HuH-7 (cell line): Measurements from ENCODE around the gene UBE2C.
"Not testable (repeated sequence)": the region's sequence is repeated elsewhere in the genome, so short reads cannot be mapped to it uniquely, and the experiment has no call there.

Source experiments
- DNase-seq: peaks from one replicate; pipeline ENCODE4 v3.0.0; 2011; ENCODE audit warnings: low spot score

The UBE2C gene

DNA sequence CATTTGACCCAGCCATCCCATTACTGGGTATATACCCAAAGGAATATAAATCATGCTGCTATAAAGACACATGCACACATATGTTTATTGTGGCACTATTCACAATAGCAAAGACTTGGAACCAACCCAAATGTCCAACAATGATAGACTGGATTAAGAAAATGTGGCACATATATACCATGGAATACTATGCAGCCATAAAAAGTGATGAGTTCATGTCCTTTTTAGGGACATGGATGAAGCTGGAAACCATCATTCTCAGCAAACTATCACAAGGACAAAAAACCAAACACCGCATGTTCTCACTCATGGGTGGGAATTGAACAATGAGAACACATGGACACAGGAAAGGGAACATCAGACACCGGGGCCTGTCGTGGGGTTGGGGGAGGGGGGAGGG is 14.5 kb upstream of the UBE2C start:
- not testable (repeated sequence) for DNase-seq

DNA sequence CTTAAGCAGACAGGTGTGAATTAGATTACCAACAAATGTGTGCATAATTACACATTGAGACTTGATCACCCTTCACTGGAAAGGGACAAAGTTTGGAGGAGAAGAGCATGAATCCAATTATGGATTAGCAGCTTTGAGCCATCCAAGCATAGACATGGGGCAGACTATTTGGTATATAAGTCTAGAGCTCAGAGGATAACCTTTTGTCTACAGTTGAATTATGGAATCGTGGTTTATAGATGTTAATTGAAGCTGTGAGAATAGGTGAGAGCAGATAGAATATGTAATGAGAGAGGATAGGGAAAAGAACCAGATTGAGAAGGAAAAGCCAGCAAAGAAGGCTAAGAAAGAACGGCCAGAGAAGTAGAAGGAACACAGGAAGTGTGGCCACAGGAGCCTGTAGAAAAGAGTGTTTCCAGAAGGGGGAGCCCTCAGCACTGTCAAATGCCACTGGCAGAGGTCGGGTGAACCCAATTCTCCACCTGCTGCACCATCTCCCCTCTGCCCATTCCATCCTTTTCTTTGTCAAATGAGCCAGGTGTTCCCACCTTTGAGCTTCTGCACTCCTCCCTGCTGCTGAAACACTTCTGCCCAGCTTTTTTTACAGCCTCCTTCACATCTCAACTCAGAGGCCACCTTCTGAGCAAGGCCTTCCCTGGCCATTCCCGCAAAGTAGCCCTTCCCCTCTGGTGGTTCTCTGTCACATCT is 13.4 kb upstream of the UBE2C start:
- peak; percentile 73 for DNase-seq

DNA sequence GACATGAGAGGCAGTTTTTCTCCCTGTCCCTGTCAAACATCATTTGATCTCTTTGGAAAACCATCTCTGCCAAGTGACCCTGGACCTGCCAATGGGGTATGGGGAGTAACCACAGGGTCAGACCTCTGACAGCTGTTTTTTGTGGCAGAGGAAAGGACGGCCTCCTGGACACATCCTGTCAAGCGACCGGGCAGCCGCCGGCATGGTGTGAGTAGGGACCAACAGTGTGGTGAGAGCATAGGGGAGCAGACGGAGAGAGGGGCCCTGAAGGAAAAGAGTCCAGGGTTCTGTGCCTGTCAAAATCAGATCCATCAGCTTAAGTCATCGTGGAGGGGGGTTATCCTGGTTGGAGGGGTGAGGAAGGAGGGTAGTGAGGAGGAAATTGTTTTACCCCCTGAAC is 10.6 kb upstream of the UBE2C start:
- DNase-seq = no peak

DNA sequence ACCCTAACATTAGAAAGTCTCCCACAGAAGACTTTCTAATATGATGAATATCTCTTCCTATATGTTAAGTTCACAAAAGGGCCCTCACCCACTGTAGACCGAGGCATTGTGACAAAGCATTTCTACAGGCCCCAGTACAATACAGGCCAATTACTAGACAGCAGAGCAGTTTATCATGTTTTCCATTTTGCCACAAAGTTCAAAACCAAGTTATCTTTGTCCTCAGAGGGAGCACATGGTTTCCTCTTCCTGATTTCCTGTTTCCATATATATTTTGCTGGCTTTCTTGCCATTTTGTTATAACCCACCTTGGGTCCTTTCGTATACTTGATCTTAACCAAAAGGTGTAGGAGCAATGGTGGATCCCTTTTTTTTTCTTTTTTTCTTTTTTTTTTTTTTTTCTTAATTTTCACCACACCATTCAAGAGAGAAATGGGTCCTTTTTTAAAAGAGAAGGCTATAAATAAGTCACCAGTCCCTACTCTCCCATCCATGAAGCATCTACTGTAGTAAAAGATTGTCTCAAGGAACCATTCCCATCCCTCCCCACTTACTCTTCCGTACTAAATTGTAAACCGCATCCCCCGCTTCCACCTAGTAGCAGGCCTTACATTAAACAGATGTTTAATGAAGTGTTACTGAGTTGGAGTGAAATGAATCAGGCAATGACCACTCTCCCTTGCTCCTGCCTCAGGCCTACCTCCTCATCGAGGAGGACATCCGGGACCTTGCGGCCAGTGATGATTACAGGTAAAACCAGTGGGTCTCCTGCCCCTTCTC is 2.1 kb upstream of the UBE2C start:
- DNase-seq = no peak

DNA sequence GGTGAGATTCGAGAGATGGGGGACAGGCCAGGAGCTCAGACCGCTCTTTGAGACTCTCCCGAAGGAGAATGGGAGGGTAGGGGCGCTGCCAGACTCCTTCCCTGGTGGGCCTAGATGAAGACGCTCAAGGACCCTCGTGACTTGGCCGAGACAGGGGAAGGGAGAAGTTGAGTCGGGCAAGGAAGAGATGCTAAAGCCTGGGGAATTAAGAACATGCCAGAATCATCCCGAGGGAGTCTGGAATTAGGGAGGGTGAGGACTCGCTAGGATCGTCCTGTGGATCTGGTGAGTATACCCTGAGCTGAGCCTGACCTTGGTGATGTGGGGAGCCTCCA is 529 bp downstream of the UBE2C start:
- no peak for DNase-seq

DNA sequence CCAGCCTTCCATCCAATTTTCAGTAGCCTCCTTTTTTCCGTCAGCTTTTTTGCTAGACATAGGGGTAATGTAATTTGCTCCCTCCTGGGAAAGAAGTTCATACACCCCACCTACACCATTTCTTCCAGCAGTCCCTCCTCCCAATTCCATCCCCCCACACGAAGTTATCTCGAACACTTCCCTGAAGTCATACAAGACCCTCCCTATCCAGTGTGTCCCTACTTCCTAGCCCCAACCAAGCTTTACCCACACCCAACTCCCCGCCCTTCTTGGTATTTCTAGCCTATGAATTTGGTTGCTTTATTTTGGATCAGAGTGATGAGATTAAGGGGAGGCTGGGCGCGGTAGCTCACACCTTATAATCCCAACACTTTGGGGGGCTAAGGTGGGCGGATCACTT is 1.0 kb downstream of the UBE2C start:
- no peak for DNase-seq

DNA sequence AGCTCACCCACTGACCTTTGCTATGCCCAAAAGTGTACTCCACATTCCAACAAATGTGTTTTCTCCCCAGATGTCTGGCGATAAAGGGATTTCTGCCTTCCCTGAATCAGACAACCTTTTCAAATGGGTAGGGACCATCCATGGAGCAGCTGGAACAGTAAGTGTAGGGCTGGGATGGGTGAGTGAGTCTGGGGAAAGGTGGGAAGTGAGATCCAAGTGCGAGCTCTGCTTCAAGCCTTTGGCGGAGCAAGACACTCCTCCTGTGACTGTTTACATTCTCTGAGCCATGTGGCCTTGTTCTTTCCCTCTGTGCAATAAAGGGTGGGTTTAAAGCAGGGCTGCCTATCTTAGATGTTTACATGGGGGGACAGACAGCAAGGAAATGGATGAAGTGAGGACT is 1.9 kb downstream of the UBE2C start:
- no peak for DNase-seq

DNA sequence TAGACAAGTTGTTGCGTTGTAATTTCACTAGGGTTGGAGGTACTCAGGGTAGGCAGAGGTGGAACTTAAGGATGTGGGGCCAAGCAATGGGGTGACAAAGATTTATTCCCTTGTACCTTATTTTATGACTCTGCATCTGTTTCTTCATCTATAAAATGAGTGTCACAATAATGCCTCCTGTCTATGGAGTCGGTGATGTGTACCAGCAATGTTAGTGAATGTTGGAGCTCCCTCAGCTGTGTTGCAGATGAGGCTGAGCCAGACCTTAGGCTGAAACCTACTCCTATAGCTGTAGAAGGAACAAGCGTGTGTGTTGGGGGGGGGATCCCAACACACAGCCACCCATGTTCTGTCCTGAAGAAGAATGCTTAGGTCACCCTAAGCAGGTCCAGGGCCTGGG is 4.5 kb downstream of the UBE2C start:
- no peak for DNase-seq

DNA sequence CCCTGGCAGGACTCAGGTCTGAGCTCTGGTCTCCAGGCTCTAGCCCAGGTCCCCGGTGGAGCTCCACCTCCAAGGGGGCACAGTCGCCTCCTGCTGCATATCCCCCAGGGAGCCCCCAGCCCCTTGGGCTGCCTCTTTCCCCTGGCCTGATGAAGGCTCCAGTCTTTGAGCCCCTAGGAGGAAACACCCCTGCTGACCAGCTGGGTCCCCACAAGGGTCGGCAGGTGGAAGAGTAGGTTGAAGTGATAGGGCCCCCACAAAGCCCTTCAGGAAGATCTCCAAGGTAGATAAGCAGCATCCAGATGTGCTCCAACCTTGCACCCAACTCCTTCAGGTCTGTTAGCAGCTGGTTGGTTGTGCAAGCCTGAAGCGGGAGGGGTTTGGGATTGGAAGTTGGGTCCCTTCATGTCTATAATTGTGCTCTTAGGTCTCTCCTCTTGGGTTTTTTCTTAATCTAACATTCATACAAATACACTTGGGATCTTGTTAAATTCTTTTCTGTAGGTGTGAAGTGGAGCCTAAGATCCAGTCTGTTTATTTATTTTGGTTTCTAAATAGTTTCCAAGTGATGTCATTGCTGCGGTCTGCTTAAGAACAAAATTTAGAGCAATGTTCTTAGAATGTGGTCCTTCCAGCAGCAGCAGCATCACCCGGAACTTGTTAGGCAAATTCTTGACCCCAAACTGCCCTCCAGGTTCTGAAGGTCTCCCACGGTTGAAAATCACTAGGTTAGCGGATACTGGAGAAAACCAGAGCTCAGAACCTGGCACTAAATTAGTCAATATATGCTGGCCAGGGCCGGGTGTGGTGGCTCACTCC is 5.1 kb downstream of the UBE2C start:
- no peak for DNase-seq

DNA sequence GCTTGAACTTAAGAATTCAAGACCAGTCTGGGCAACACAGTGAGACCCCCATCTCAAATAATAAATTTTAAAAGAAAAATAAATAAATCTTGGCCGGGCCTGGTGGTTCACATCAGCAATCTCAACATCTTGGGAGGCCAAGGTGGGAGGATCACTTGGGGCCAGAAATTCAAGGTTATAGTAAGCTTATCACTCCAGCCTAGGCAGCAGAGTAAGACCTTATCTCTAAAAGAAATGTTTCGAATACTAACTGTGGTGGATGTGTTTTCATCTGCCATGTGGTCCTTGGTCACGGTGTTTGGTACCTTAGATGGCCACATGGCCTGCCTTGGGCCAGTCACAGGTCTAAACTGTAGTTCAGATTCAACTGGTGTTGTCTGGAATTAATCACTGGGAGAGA is 5.8 kb downstream of the UBE2C start:
- no peak for DNase-seq

DNA sequence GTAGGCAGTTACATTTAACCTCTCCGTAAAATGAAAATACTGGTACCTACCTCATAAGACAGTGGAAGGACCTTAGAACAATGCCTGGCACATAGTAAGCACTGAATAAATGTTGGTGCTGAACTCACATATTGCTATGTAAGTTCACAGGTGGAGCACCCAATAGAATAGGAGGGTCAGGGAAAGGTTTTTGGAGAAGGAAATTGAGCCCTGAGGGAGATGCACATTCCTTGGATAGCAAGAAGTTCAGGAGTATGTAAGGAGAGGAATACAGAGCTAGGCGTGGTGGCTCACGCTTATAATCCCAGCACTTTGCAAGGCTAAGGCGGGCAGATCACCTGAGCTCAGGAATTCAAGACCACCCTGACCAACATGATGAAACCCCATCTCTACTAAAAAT is 7.0 kb downstream of the UBE2C start:
- no peak for DNase-seq

DNA sequence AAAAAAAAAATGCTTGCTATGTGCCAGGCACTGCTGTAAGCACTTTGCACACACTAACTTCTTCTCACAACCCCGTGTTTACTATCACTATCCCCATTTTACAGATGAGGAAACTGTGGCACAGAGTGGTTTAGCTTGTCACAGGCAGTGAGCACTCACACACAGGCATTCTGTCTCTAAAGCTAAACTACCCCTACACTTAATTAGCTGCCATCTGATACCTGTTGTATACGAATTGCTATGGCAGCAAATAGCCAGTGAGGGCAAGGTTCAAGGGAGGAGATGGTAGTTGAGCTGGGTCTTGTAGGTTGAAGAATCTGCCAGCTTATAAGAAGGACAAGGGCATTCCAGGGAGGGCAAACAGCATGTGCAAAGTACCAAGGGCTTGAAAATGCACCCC is 9.5 kb downstream of the UBE2C start:
- peak; percentile 56 for DNase-seq

DNA sequence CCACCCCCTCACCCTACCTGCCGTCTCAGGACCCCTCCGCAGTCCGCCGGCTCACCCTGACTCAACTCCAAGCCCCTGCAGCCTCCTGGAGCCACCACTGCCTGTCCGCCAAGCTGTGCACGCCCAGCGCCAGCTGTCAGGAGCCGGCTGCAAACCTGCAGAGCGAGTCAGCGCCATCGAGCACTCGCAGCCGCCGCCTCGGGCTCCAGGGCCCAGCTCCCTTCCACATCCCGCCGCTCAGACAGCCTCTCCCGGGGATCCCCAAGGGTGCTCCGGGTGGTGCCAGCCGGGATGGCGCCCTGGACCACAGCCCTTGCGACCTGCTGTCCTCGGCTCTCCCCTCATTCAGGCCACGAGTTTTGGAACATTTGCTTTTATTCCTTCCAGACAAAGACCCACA is 10.4 kb downstream of the UBE2C start:
- DNase-seq = no peak

DNA sequence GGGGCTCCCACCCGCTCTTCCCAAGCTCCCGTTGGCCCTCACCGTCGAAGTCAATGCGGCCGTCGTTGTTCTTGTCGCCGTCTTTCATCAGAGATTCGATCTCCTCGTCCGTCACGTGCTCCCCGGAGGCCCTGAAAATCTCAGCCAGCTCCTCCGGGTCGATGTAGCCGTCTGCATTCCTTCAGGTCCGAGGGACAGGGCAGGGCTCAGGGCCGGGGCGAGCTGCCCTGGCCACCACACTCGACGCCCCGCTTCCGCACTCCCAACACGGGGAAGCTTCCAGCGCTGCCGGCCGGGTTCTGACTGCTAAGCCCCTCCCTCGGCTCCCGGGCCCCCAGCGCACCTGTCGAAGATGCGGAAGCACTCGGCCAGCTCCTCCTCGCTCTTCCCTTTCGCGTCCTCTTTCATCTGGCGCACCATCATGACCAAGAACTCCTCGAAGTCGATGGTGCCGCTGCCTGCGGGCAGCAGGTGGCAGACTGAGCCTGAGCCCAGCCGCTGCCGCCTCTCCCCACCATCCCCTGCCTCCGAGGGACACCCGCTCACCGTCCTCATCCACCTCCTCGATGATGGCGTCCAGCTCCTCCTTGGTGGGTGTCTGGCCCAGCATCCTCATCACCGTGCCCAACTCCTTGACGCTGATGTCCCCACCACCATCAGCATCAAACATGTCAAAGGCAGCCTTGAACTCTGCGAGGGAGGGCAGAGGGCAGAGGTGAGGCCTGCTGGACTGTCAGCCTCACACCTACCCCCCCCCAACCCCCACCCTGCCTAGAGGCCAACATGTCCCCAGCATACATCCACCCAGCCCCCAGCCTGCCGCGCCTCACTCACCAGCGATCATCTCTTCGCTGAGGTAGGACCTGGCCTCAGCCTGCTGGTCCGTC is 11.7 kb downstream of the UBE2C start:
- no peak for DNase-seq

DNA sequence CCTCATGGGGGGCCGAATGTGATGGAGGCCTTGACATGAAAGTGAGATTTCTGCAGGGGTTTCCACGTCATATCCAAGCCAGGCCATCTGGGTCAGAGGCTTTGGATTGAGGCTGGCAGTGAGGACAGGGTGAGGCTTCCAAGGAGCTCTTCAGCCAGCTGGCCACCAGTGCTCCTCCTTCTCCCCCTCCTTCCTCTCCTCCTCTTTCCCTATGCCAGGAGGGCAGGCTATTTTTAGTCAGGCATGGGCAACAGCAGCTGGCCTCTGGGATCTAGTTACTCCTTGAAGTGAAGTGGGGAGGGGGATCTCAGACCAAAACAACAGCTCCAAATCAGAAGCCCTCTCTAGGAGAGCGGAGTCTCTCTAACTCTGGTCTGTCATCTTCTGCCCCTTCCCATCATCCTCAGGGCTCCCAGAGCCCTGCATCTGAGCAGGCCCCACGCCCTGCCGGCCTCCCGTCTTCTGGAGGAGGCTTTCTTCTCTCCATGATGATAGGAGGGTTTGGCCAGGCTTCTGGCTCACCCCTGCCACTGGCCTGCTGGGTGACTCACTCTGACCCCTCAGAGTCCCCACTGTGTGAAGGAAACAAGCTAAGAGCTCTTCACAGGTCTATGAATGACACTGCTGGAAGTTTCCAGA is 14.1 kb downstream of the UBE2C start:
- DNase-seq = no peak

DNA sequence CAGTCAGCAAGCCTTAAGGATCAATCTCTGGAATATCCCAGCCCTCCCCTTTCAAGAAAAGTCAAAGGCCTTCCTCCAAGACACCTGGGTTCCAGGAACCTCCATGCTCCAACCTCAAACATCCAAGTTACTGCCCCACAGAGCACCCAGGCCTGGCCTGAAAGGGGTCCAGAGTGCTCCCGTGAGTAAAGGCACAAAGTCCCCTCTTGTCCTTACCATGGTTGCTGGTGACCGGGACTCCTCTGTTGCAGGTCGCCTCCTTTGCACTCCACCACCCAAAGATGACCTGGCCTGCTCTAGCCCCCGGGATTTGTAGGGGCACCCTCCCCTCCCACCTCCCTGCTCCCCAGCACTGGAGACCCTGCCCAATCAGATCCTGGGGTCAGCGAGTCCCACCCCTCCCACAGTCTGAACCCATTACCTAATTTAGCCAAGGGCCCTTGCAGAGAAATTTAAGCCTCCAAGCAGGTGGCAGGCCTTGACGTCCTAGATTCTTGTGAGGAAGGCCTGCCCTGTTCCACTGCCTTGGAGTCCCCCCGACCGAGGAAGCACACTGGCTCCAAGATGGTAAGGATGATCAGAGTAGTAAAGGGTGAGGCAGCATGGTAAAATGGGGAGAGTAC is 14.7 kb downstream of the UBE2C start, which contains the start of gene TNNC2:
Gene TNNC2 (minus strand): TSS at position 283 of the 623 bp plus-strand sequence. CDS start 64 bp downstream, at position 219.
- DNase-seq = no peak

DNA sequence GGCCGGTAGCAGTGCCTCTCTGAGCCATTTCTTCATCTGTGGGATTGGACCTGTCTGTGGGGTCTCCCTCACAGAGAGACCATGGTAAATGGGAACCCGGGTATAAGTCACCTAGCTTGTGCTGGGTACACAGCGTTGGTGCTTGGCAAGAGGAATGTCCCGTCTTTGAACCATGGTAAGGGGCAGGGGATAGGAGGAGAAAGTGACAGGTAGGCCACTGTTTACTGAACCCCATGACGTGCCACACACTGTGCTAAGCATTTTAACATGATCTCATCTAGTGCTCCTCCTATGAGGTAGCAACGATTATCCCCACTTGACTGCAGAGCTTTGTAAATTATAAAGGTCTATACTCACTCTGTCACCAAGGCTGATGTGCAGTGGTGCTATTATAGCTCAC is 15.3 kb downstream of the UBE2C start:
- DNase-seq = no peak

DNA sequence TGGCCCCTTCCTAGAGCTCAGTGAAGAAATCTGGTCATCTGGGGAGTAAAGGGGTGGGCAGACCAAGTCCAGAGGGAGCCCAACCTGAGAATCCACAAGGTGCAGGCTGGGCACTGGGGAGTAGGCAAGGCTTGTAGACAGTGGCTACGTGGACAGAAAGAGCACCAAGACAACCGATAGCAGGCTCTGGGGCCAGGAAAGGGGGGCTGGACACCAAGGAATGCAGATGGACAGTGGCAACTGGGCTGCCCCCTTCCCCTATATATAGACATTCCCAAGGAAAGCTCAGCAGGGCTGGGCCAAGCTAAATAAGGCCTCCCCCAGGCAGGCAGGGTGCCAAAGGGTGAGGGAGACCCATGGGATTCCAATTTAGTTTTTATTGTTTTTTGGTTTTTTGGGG is 16.1 kb downstream of the UBE2C start:
- no peak for DNase-seq

DNA sequence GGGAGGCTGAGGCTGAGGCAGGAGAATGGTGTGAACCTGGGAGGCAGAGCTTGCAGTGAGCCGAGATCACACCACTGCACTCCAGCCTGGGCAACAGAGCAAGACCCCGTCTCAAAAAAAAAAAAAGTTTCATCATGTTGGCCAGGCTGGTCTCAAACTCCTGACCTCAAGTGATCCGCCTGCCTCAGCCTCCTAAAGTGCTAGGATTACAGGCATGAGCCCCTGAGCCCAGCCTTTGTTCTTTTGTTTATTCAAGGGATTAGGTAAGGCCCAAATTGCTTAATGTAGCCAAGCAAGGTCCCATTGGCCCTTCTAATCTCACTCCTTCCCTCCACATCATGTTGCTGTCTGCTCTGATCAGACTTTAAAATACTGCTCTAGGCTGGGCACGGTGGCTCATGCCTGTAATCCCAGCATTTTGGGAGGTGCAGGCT is 17.2 kb downstream of the UBE2C start:
- peak; percentile 70 for DNase-seq

DNA sequence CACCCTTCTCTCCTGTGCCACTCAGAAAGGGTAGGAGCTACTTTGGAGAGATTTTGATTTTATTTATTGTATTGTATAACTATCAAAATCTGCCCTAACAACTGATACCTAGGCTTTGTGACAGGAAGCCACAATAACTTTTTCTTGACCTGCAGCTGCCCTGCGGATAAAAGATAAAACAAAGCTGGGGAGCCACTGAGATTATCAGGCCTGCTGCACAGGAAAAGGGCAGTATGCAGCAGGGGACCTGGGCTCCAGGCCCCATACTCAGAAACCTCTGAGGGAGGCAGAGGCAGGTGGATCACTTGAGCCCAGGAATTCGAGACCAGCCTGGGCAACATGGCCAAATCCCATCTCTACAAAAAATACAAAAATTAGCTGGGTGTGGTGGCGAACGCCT is 20.2 kb downstream of the UBE2C start:
- DNase-seq = no peak
